ENCODE measurements around the gene APP.

DNA sequence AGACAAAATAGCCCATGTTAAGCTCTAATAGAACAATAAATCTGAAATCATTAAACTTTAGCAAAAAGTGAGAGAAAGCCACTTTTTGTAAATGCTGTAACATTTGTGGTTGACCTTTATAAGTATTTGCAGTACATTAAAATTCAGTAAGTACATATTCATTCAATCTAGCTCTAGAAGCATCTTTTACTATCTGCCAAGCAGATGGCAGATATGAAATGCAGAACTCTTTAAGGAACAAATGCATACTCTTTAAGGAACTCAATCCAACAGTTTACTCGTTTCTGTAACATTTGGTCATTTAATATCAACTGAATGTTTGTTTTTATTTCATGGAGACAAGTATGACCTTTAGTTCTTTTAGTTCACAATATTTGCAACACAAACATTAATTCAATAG, 150.1 kb downstream of the APP start:
- TF ChIP-seq, protein P1, sequence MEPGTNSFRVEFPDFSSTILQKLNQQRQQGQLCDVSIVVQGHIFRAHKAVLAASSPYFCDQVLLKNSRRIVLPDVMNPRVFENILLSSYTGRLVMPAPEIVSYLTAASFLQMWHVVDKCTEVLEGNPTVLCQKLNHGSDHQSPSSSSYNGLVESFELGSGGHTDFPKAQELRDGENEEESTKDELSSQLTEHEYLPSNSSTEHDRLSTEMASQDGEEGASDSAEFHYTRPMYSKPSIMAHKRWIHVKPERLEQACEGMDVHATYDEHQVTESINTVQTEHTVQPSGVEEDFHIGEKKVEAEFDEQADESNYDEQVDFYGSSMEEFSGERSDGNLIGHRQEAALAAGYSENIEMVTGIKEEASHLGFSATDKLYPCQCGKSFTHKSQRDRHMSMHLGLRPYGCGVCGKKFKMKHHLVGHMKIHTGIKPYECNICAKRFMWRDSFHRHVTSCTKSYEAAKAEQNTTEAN (CRISPR knock-in tag; IDR thresholded peaks at IDR 0.05): no peak
- TF ChIP-seq CREB1 (CRISPR knock-in tag; IDR thresholded peaks at IDR 0.05) (no peak), ZNF138 (CRISPR knock-in tag; conservative IDR thresholded peaks at IDR 0.05) (no peak), FOXJ3 (CRISPR knock-in tag; IDR thresholded peaks at IDR 0.05; ENCODE audit: borderline replicate concordance) (no peak), ETV6 (CRISPR knock-in tag; IDR thresholded peaks at IDR 0.05) (no peak), NR2C2 (CRISPR knock-in tag; IDR thresholded peaks at IDR 0.05) (no peak), ELF4 (CRISPR knock-in tag; IDR thresholded peaks at IDR 0.05; ENCODE audit: low read depth) (no peak), CREM (CRISPR knock-in tag; IDR thresholded peaks at IDR 0.05) (no peak)
- TF ChIP-seq, protein P2, sequence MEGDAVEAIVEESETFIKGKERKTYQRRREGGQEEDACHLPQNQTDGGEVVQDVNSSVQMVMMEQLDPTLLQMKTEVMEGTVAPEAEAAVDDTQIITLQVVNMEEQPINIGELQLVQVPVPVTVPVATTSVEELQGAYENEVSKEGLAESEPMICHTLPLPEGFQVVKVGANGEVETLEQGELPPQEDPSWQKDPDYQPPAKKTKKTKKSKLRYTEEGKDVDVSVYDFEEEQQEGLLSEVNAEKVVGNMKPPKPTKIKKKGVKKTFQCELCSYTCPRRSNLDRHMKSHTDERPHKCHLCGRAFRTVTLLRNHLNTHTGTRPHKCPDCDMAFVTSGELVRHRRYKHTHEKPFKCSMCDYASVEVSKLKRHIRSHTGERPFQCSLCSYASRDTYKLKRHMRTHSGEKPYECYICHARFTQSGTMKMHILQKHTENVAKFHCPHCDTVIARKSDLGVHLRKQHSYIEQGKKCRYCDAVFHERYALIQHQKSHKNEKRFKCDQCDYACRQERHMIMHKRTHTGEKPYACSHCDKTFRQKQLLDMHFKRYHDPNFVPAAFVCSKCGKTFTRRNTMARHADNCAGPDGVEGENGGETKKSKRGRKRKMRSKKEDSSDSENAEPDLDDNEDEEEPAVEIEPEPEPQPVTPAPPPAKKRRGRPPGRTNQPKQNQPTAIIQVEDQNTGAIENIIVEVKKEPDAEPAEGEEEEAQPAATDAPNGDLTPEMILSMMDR (IDR thresholded peaks at IDR 0.05): no peak
- TF ChIP-seq, protein P3, sequence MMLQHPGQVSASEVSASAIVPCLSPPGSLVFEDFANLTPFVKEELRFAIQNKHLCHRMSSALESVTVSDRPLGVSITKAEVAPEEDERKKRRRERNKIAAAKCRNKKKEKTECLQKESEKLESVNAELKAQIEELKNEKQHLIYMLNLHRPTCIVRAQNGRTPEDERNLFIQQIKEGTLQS (CRISPR knock-in tag; conservative IDR thresholded peaks at IDR 0.05): no peak
- TF ChIP-seq, protein P4, sequence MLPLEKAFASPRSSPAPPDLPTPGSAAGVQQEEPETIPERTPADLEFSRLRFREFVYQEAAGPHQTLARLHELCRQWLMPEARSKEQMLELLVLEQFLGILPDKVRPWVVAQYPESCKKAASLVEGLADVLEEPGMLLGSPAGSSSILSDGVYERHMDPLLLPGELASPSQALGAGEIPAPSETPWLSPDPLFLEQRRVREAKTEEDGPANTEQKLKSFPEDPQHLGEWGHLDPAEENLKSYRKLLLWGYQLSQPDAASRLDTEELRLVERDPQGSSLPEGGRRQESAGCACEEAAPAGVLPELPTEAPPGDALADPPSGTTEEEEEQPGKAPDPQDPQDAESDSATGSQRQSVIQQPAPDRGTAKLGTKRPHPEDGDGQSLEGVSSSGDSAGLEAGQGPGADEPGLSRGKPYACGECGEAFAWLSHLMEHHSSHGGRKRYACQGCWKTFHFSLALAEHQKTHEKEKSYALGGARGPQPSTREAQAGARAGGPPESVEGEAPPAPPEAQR (CRISPR knock-in tag; IDR thresholded peaks at IDR 0.05): no peak
- TF ChIP-seq, protein P5, sequence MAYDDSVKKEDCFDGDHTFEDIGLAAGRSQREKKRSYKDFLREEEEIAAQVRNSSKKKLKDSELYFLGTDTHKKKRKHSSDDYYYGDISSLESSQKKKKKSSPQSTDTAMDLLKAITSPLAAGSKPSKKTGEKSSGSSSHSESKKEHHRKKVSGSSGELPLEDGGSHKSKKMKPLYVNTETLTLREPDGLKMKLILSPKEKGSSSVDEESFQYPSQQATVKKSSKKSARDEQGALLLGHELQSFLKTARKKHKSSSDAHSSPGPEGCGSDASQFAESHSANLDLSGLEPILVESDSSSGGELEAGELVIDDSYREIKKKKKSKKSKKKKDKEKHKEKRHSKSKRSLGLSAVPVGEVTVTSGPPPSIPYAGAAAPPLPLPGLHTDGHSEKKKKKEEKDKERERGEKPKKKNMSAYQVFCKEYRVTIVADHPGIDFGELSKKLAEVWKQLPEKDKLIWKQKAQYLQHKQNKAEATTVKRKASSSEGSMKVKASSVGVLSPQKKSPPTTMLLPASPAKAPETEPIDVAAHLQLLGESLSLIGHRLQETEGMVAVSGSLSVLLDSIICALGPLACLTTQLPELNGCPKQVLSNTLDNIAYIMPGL (CRISPR knock-in tag; IDR thresholded peaks at IDR 0.05): no peak
- TF ChIP-seq, protein P6, sequence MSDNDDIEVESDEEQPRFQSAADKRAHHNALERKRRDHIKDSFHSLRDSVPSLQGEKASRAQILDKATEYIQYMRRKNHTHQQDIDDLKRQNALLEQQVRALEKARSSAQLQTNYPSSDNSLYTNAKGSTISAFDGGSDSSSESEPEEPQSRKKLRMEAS (CRISPR knock-in tag; IDR thresholded peaks at IDR 0.05): no peak
- TF ChIP-seq, protein P7, sequence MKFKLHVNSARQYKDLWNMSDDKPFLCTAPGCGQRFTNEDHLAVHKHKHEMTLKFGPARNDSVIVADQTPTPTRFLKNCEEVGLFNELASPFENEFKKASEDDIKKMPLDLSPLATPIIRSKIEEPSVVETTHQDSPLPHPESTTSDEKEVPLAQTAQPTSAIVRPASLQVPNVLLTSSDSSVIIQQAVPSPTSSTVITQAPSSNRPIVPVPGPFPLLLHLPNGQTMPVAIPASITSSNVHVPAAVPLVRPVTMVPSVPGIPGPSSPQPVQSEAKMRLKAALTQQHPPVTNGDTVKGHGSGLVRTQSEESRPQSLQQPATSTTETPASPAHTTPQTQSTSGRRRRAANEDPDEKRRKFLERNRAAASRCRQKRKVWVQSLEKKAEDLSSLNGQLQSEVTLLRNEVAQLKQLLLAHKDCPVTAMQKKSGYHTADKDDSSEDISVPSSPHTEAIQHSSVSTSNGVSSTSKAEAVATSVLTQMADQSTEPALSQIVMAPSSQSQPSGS (CRISPR knock-in tag; IDR thresholded peaks at IDR 0.05; ENCODE audit: borderline replicate concordance, low read depth): no peak
